Gastrocnemius medialis (tissue), 4 donors: ENCODE measurements around the gene SYT7. TPM values are rescaled to one million over a fixed set of nuclear protein-coding genes. Genes with fewer than 3 reads are reported as not detected.

ENCODE experiments used
- ATAC-seq, 2 donors: fragments of 150-250 bp; one replicate each; pipeline ENCODE4 v1.9.1; 2016
- DNase-seq, 2 donors: peaks; one replicate each; pipeline ENCODE4 v3.0.0-alpha.2; 2019
- H3K27ac ChIP-seq, 4 donors: fragments of 200-600 bp; sonication (generic); 1 replicate in 1 of 4; 2 replicates in 3 of 4; pipeline ENCODE4 v1.5.1; 2016 to 2018; ENCODE audit warnings: mild to moderate bottlenecking in 2 of 4, moderate library complexity in 1 of 4
- H3K27me3 ChIP-seq, 3 donors: fragments of 200-600 bp; sonication (generic) in 2 of 3; 1 replicate in 1 of 3; 2 replicates in 2 of 3; pipeline versions ENCODE4 v1.5.1 to v1.6.0; 2016 to 2019; ENCODE audit warnings: mild to moderate bottlenecking in 1 of 3, moderate library complexity in 1 of 3
- H3K36me3 ChIP-seq, 2 donors: fragments of 200-600 bp; sonication (generic) in 1 of 2; one replicate each; pipeline ENCODE4 v1.5.1; 2017 to 2018
- H3K4me1 ChIP-seq, 2 donors: fragments of 200-600 bp; sonication (generic) in 1 of 2; one replicate each; pipeline ENCODE4 v1.5.1; 2016 to 2017; ENCODE audit warnings: mild to moderate bottlenecking in 2 of 2
- H3K4me3 ChIP-seq, 4 donors: fragments of 200-600 bp; sonication (generic) in 3 of 4; 1 replicate in 1 of 4; 2 replicates in 3 of 4; pipeline ENCODE4 v1.5.1; 2016 to 2019; ENCODE audit warnings: mild to moderate bottlenecking in 2 of 4
- H3K9me3 ChIP-seq, 3 donors: fragments of 200-600 bp; sonication (generic) in 2 of 3; 1 replicate in 1 of 3; 2 replicates in 2 of 3; pipeline ENCODE4 v1.5.1; 2016 to 2019
- CTCF ChIP-seq, 5 experiments: fragments of 450-650 bp in 3 of 5; fragments of 200-600 bp in 2 of 5; sonication (generic) in 2 of 5; IDR thresholded peaks in 4 of 5; conservative IDR thresholded peaks in 1 of 5; 1 replicate in 4 of 5; 2 replicates in 1 of 5; pipeline ENCODE4 v1.5.1; 2016 to 2019; ENCODE audit warnings: antibody characterized with exemption in 5 of 5, mild to moderate bottlenecking in 3 of 5, moderate library complexity in 3 of 5
- POLR2A ChIP-seq, 2 donors: fragments of 450-650 bp; IDR thresholded peaks; one replicate each; pipeline ENCODE4 v1.6.1; 2017; ENCODE audit warnings: antibody characterized with exemption in 2 of 2, mild to moderate bottlenecking in 2 of 2, moderate library complexity in 2 of 2
- in situ Hi-C, 4 donors: fragments of 200-750 bp; cut with MboI; loops; one replicate each; pipeline versions ENCODE4 v1.15.0 to v1.8.0; 2017; ENCODE audit warnings: low sequenced_read_pairs in 4 of 4
- intact Hi-C: fragments of 100-400 bp; cut with DNase I; formaldehyde crosslinking; loops from one replicate; pipeline ENCODE4 v1.15.1; 2023; ENCODE audit warnings: low total_unique reads
- total RNA-seq, 4 donors: library from RNA; depleted of rRNA; stranded (reverse); fragments of >200 nt; gene quantifications; one replicate each; pipeline versions ENCODE4 v1.1.0 to v1.2.3, GENCODE V29; 2016

Gene SYT7
- total RNA-seq, 4 donors from 2014 or later, result 0.68 to 4.9 (median 1.4) TPM

- TF ChIP-seq POLR2A (IDR thresholded peaks at IDR 0.05), result no peak
- no peak for TF ChIP-seq CTCF (IDR thresholded peaks at IDR 0.05 in 4 of 5, conservative IDR thresholded peaks at IDR 0.05 in 1 of 5)
- Histone ChIP-seq H3K4me3 (no peak overlapping the region), H3K36me3 (no peaks in the 10 kb centered on the region), H3K27ac (no peak overlapping the region), H3K4me1 (peaks cover 0 to 4% of the 10 kb centered on the region in 2 donors), H3K27me3 (peaks cover 6 to 8% (median 7%) of the 10 kb centered on the region in 3 donors), H3K9me3 (no peaks in the 10 kb centered on the region)
- DNase-seq (no peak), ATAC-seq (no peak)
- intact Hi-C loops (no loop called here), in situ Hi-C loops (no loop called here)
Observed at GRCh38 chr11:61609000-61609979, 28.4 kb upstream of the SYT7 start.

GRCh38 chr11:61607920-61608599, 27.2 kb upstream of the SYT7 start:
- no peak for DNase-seq
- H3K4me3 ChIP-seq, result no peak overlapping the region
- H3K9me3 ChIP-seq, result no peaks in the 10 kb centered on the region
- H3K27ac ChIP-seq, result no peak overlapping the region
- H3K27me3 ChIP-seq, result peaks cover 2 to 7% (median 6%) of the 10 kb centered on the region in 3 donors
- in situ Hi-C loops (no loop called here), intact Hi-C loops (no loop called here)
- TF ChIP-seq POLR2A (IDR thresholded peaks at IDR 0.05) (no peak), CTCF (IDR thresholded peaks at IDR 0.05 in 4 of 5, conservative IDR thresholded peaks at IDR 0.05 in 1 of 5) (no peak)
- no peaks in the 10 kb centered on the region for H3K36me3 ChIP-seq
- H3K4me1 ChIP-seq, result peaks cover 0 to 4% of the 10 kb centered on the region in 2 donors
- no peak for ATAC-seq

- TF ChIP-seq POLR2A (IDR thresholded peaks at IDR 0.05) (no peak), CTCF (IDR thresholded peaks at IDR 0.05 in 4 of 5, conservative IDR thresholded peaks at IDR 0.05 in 1 of 5) (no peak)
- H3K27ac ChIP-seq, result no peak overlapping the region
- intact Hi-C loops, result no loop called here
- in situ Hi-C loops, result no loop called here
- H3K9me3 ChIP-seq, result no peaks in the 10 kb centered on the region
- H3K36me3 ChIP-seq, result no peaks in the 10 kb centered on the region
- ATAC-seq (no peak), DNase-seq (no peak)
- H3K27me3 ChIP-seq, result peaks cover 2 to 6% (median 5%) of the 10 kb centered on the region in 3 donors
- H3K4me3 ChIP-seq, result no peak overlapping the region
- H3K4me1 ChIP-seq, result peaks cover 0 to 4% of the 10 kb centered on the region in 2 donors
Observed at GRCh38 chr11:61607426-61607825, 26.6 kb upstream of the SYT7 start.

- H3K27me3 ChIP-seq, result no peaks in the 10 kb centered on the region
- in situ Hi-C loops (no loop called here), intact Hi-C loops (no loop called here)
- TF ChIP-seq POLR2A (IDR thresholded peaks at IDR 0.05) (no peak), CTCF (IDR thresholded peaks at IDR 0.05 in 4 of 5, conservative IDR thresholded peaks at IDR 0.05 in 1 of 5) (no peak)
- H3K27ac ChIP-seq, result peak overlapping the region in 2 of 4 donors; percentile 39 to 47
- no peaks in the 10 kb centered on the region for H3K9me3 ChIP-seq
- DNase-seq (no peak), ATAC-seq (no peak)
- H3K36me3 ChIP-seq, result no peaks in the 10 kb centered on the region
- H3K4me1 ChIP-seq, result peaks cover 4 to 6% of the 10 kb centered on the region in 2 donors
- H3K4me3 ChIP-seq, result no peak overlapping the region
Observed at GRCh38 chr11:61603667-61604066, 22.8 kb upstream of the SYT7 start.
